ENCODE measurements around the gene MRTFA.
A peak's percentile ranks its signal among the peaks of the same experiment; 100 is the strongest.
"Not testable (repeated sequence)": the region's sequence is repeated elsewhere in the genome, so short reads cannot be mapped to it uniquely, and the experiment has no call there.

The MRTFA gene

DNA sequence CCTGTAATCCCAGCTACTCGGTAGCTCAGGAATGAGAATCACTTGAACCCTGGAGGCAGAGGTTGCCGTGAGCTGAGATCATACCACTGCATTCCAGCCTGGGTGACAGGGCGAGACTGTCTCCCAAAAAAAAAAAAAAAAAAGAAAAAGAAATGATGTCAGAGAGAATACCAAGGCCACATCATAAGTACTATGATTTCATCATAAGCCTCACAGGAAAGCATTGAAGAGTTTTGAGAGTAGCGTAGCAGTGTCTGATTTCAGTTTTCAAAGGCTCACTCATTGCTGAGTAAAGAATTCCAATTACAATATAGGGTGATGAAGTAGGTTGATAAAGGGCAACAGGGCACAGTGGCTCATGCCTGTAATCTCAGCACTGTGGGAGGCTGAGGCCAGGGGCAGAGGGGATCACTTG lies 88.8 kb downstream of the MRTFA start:
- DNase-seq, result no peak

- DNase-seq, result no peak
Observed at GRCh38 chr22:40544758-40545157, 91.8 kb downstream of the MRTFA start.

DNA sequence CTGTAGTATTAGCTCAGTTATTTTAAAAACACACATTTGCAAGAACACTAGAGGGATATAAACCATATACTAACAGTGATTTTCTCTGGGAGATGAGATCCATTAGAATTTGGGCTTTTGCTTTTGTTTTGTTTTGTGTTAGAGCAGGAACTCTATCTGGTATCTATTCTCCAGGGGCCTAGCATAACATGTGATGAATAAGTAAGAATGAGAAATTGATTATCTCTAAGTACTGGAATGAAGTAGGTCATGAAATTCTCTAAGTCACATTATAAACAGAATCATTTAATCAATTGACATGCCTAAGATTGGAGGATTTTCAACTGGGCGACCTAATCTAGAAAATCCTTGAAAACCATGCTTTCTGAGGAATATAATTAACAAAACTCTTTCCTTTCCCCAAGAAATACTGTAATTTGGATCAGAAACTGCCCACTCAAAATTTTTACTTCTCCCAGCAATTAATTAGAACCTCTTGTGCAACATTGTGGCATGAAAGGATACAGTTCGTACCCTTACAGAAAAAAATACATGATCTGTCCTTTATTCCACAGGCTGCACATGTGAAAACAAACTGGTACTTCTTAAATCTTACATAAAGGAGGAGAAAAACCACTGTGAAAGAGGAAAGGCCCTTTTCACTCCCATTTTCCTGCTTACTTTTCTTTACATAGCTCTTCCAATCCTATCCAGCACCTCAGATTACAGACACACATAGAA lies 93.5 kb downstream of the MRTFA start:
- no peak for DNase-seq

- no peak for DNase-seq
Observed at GRCh38 chr22:40541300-40541699, 95.2 kb downstream of the MRTFA start.

DNA sequence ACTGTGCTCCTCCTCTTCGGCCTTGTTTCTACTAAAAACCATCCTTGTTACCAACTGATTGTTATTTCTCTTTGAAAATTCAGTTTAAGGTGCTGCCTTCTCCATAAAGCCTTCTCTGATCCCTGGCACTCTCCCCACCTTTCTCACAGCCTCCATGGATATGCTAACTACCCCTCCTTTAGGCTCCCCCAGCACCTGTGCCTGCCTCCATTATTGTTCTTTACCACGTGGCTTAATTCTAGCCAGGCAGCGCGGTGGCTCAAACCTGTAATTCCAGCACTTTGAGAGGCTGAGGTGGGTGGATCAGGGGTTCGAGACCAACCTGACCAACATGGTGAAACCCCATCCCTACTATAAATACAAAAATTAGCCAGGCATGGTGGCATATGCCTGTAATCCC lies 96.3 kb downstream of the MRTFA start:
- no peak for DNase-seq

DNA sequence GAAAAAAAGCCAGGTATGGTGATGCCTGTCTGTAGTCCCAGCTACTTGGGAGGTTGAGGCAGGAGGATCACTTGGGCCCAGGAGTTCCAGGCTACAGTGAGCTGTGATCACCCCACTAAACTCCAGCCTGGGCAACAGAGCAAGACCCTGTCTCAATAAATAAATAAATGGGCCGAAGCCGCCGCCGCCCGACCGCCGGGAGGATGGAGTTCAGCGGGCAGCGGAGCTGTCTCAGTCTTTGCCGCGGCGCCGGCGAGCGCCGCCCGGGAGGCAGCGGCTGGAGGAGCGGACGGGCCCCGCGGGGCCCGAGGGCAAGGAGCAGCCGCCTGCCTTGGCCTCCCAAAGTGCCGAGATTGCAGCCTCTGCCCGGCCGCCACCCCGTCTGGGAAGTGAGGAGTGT lies 100.4 kb downstream of the MRTFA start:
- DNase-seq, result not testable (repeated sequence)

GRCh38 chr22:40535642-40536041 lies 100.9 kb downstream of the MRTFA start:
- no peak for DNase-seq

GRCh38 chr22:40535189-40535512 lies 101.4 kb downstream of the MRTFA start:
- DNase-seq, result no peak

DNA sequence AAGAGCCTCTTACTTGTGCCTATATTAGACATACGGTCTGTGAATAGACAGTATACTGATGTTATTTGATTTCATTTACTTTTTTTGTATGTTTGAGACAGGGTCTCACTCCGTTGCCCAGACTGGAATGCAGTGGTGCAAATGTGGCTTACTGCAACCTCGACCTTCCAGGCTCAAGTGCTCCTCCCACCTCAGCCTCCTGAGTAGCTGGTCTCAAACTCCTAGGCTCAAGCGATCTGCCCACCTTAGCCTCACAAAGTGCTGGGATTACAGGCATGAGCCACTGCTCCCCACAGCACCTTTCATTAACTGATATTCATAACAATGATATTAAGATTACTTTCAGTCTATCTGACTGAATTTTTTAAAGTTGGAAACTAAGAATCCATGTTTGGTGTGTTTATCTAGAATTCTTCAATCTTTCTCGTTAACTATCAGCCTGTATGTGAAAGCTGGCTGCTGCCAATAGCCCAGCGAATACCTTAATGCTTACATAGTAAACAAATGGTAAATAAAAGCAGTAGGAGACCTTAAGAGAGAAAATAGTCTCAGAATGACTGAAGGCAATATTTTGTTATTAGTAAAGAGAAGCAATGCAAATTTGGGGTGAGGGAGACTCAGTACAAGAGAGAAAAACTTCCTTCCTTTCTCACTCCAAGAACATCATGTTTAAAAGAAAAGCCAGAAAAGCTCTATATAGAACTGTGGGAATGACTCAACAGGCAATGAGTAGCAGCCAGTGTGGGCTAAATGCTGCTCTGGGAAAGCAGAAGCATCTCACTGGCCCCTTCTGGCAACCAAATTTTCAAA lies 101.9 kb downstream of the MRTFA start:
- peak in 1 of 2 donors; percentile 14 for DNase-seq

GRCh38 chr22:40533712-40534378 lies 102.7 kb downstream of the MRTFA start:
- peak; percentile 36 to 50 for DNase-seq

DNA sequence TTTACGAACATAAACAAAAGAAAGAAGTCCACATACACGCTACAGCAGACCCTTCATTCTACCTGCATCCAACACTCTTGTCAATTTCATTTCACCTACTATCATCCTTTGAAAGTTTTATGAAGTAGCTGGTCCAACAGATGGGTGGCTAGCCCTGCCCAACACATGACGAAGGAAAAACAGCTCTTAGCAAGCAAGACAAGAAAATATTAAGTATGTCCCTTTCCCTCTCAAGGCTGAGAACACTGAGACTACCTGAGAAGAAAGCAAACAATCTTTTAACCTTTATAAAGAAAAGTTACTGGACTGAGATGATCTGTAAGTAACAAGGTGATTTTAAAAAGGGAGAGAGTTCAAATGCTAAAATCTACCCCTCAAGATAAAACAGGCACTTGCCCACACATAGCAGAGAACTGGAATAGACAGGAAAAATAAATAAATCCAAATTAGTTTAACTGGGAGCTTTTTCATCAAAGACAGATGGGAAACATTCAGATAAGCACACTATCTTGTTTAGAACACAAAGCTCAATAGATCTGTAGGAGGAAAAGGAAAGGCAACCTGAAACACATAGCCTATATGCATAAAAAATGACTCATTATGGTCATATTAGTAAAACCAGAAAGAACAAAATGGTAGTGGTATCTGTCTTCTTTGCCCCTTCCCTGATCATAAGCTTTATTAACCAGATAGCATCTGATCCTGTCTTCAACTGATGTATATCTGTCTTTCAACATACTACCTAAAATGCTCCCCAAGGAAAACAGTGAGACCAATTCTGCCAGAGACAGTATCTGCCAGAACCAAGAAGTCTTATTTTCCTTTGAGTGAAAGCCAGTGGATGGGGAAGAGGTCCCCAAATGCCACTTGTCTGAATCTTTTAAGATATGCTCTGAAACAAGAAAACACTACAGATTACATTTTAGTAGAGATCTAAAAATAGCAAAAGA lies 104.3 kb downstream of the MRTFA start:
- no peak for DNase-seq

DNA sequence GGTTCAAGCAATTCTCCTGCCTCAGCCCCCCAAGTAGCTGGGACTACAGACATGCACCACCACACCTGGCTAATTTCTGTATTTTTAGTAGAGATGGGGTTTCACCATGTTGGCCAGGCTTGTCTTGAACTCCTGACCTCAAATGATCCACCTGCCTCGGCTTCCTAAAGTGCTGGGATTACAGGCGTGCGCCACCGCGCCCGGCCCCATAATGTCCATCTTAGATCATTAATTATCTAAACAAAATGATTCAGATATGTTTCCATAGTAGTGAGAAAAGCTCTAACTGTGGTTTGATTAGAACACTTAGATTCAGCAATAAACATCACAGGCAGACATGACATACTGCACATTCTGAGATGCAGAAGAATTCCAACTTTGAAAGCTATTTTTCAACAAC lies 106.1 kb downstream of the MRTFA start:
- not testable (repeated sequence) for DNase-seq

- DNase-seq, result no peak
Observed at GRCh38 chr22:40529821-40530220, 106.7 kb downstream of the MRTFA start.

GRCh38 chr22:40526960-40527359 lies 109.6 kb downstream of the MRTFA start:
- DNase-seq, result no peak

GRCh38 chr22:40525250-40525884 lies 111.2 kb downstream of the MRTFA start:
- peak; percentile 79 for DNase-seq

GRCh38 chr22:40524392-40525249 lies 111.9 kb downstream of the MRTFA start:
- no peak for DNase-seq

DNA sequence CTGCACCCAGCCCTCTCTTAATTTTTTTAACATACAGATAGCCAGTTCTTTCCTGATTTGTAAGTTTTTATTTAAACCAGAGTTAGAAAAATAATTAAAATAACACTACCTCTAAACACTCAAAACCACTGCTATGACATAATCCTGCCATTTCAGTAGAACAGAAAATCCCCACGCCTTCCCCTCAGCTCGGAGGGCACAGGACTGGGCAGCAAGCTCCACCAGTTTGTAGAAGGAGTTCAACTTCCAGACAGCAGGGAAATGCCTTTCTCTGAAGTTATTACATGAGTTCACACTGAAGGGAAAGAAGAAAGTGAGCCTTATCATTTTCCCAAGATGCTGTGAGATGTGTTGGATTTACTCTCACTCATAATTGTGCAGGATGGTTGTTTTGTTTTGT lies 114.4 kb downstream of the MRTFA start:
- no peak for DNase-seq

- no peak for DNase-seq
Observed at GRCh38 chr22:40521046-40521445, 115.5 kb downstream of the MRTFA start.

- no peak for DNase-seq
Observed at GRCh38 chr22:40520562-40520961, 116.0 kb downstream of the MRTFA start.

DNA sequence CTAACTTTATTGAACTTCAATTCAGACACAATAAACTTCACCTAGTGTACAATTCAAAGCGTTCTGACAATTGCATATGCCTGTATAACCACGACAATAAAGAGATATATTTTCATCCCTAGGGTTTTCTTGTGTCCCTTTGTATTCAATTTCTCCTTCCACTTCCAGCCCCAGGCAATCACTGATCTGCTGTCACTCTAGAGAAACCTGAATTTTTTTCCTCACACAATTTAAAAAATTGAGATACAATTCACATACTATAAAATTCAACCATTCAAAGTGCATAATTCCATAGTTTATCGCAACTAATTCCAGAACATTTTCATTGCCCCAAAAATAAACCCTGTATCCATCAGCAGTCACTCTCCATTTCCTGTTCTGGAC lies 116.6 kb downstream of the MRTFA start:
- no peak for DNase-seq

GRCh38 chr22:40519284-40519947 lies 117.1 kb downstream of the MRTFA start:
- DNase-seq, result no peak
